ENCODE results near the gene BRIP1.

- TF ChIP-seq EZH2phosphoT487 (IDR thresholded peaks at IDR 0.05; ENCODE audit: insufficient read depth, low read depth) = no peak
- TF ChIP-seq EZH2 (IDR thresholded peaks at IDR 0.05; ENCODE audit: insufficient read depth, poor library complexity, severe bottlenecking) = no peak
Measured at GRCh38 chr17:61808442-61808841, 54.9 kb downstream of the BRIP1 start.

Data from GM23248 (cell line).